GM12892 (cell line): ENCODE measurements around the gene PC.
"Not testable (repeated sequence)": the region's sequence is repeated elsewhere in the genome, so short reads cannot be mapped to it uniquely, and the experiment has no call there.

Source experiments
- DNase-seq: peaks from one replicate; pipeline ENCODE4 v3.0.0; 2011; ENCODE audit not compliant: insufficient read length
- FAIRE-seq: peaks from 2 replicates; lab custom pipeline; 2011; peaks lifted over from hg19 to GRCh38; lab: Jason Lieb, UNC
- POLR2A ChIP-seq: IDR thresholded peaks from 2 replicates; pipeline ENCODE4 v1.6.1; 2011; ENCODE audit warnings: low read depth, low read length, control low read depth
- POLR2AphosphoS5 ChIP-seq: IDR thresholded peaks from 2 replicates; pipeline ENCODE4 v1.6.1; 2011; ENCODE audit warnings: low read depth, low read length, control low read depth
- TAF1 ChIP-seq: IDR thresholded peaks from 2 replicates; pipeline ENCODE4 v1.6.1; 2011; ENCODE audit warnings: low read depth, mild to moderate bottlenecking, control low read depth, low read length, borderline replicate concordance

Gene PC

GRCh38 chr11:66966351-66966750, 8.2 kb upstream of the PC start:
- TF ChIP-seq POLR2AphosphoS5 = no peak
- TF ChIP-seq POLR2A = no peak
- TF ChIP-seq TAF1 = no peak
- no peak for DNase-seq
- no peak for FAIRE-seq

GRCh38 chr11:66964495-66964894, 6.3 kb upstream of the PC start:
- FAIRE-seq = no peak
- DNase-seq = no peak
- TF ChIP-seq POLR2AphosphoS5 (no peak), TAF1 (no peak), POLR2A (no peak)

- DNase-seq (no peak), FAIRE-seq (no peak)
- TF ChIP-seq POLR2A (no peak), POLR2AphosphoS5 (no peak), TAF1 (no peak)
Measured at GRCh38 chr11:66962801-66963200, 4.6 kb upstream of the PC start.

GRCh38 chr11:66962247-66962646, 4.1 kb upstream of the PC start:
- DNase-seq (no peak), FAIRE-seq (no peak)
- TF ChIP-seq POLR2A (no peak), TAF1 (no peak), POLR2AphosphoS5 (no peak)

- not testable (repeated sequence) for FAIRE-seq, DNase-seq
Measured at GRCh38 chr11:66961691-66962213, 3.6 kb upstream of the PC start.

- TF ChIP-seq POLR2A = no peak
- FAIRE-seq (no peak), DNase-seq (no peak)
Measured at GRCh38 chr11:66958956-66959274, 732 bp upstream of the PC start.

- FAIRE-seq (no peak), DNase-seq (no peak)
- TF ChIP-seq POLR2A (no peak), TAF1 (no peak), POLR2AphosphoS5 (no peak)
Measured at GRCh38 chr11:66957971-66958231, 282 bp downstream of the PC start.

GRCh38 chr11:66956689-66957290, 1.4 kb downstream of the PC start:
- TF ChIP-seq TAF1 (no peak), POLR2A (no peak), POLR2AphosphoS5 (no peak)
- no peak for FAIRE-seq
- no peak for DNase-seq

GRCh38 chr11:66953081-66953833, 4.9 kb downstream of the PC start:
- TF ChIP-seq POLR2AphosphoS5 (no peak), POLR2A (no peak), TAF1 (no peak)
- DNase-seq (no peak), FAIRE-seq (no peak)

- DNase-seq = no peak
- TF ChIP-seq POLR2AphosphoS5 (no peak), POLR2A (no peak), TAF1 (no peak)
- FAIRE-seq = no peak
Measured at GRCh38 chr11:66951927-66952337, 6.3 kb downstream of the PC start.

GRCh38 chr11:66951135-66951534, 7.0 kb downstream of the PC start:
- no peak for TF ChIP-seq TAF1
- TF ChIP-seq POLR2A = no peak
- TF ChIP-seq POLR2AphosphoS5 = no peak
- no peak for FAIRE-seq

GRCh38 chr11:66950112-66950535, 8.1 kb downstream of the PC start:
- no peak for TF ChIP-seq POLR2AphosphoS5
- TF ChIP-seq POLR2A = no peak
- no peak for TF ChIP-seq TAF1
- peak; percentile 9 for FAIRE-seq
- no peak for DNase-seq

More at GRCh38 chr11:66951135-66951534, 7.0 kb downstream of the PC start:
- DNase-seq = no peak

GRCh38 chr11:66938582-66939135, 19.5 kb downstream of the PC start:
- FAIRE-seq = no peak
- TF ChIP-seq TAF1 (no peak), POLR2AphosphoS5 (no peak)
- no peak for DNase-seq
